DOHH2 (cell line): ENCODE data around the gene PLBD1.

Experiments
- H3F3A ChIP-seq: fragments of 200-600 bp; sonication (generic), shearing (Covaris generic); 2 replicates; pipeline ENCODE4 v1.6.0; 2016; ENCODE audit warnings: antibody characterized with exemption, mild to moderate bottlenecking; ENCODE audit not compliant: control insufficient read depth, insufficient read depth
- H3K27ac ChIP-seq: fragments of 200-600 bp; sonication (generic); 2 replicates; pipeline ENCODE4 v1.5.1; 2014; ENCODE audit warnings: low read depth, mild to moderate bottlenecking, low read length, moderate library complexity
- H3K27me3 ChIP-seq: fragments of 200-600 bp; sonication (generic); 2 replicates; pipeline ENCODE4 v1.6.1; 2014; ENCODE audit warnings: mild to moderate bottlenecking, low read length, mixed read lengths; ENCODE audit not compliant: control insufficient read depth
- H3K36me3 ChIP-seq: fragments of 200-600 bp; sonication (generic); 2 replicates; pipeline ENCODE4 v1.6.1; 2014; ENCODE audit warnings: mild to moderate bottlenecking, low read length, moderate library complexity, mixed read lengths; ENCODE audit not compliant: control insufficient read depth
- H3K4me1 ChIP-seq: fragments of 200-600 bp; sonication (generic); 2 replicates; pipeline ENCODE4 v1.6.1; 2014; ENCODE audit warnings: mild to moderate bottlenecking, low read length, mixed read lengths; ENCODE audit not compliant: control insufficient read depth
- H3K4me2 ChIP-seq: fragments of 200-600 bp; sonication (generic); 2 replicates; pipeline ENCODE4 v1.6.0; 2014; ENCODE audit warnings: mild to moderate bottlenecking, low read length, moderate library complexity
- H3K4me3 ChIP-seq: fragments of 200-600 bp; sonication (generic); 2 replicates; pipeline ENCODE4 v1.5.1; 2014; ENCODE audit warnings: mild to moderate bottlenecking, low read length, mixed read lengths
- H3K79me2 ChIP-seq: fragments of 200-600 bp; sonication (generic); 2 replicates; pipeline ENCODE4 v1.6.1; 2014; ENCODE audit warnings: mild to moderate bottlenecking, low read length, mixed read lengths; ENCODE audit not compliant: control insufficient read depth
- H3K9me2 ChIP-seq: fragments of 200-600 bp; sonication (generic); replicated peaks from 2 replicates; pipeline ENCODE4 v1.6.1; 2014; ENCODE audit warnings: mild to moderate bottlenecking, low read length, mixed read lengths; ENCODE audit not compliant: control insufficient read depth
- H3K9me3 ChIP-seq: fragments of 200-600 bp; sonication (generic); 2 replicates; pipeline ENCODE4 v1.6.1; 2014; ENCODE audit warnings: antibody characterized with exemption, low read length, mixed read lengths; ENCODE audit not compliant: control insufficient read depth, insufficient read depth
- H4K20me1 ChIP-seq: fragments of 200-600 bp; sonication (generic); 2 replicates; pipeline ENCODE4 v1.6.0; 2014; ENCODE audit warnings: low read depth, mild to moderate bottlenecking, antibody characterized with exemption, low read length, moderate library complexity; ENCODE audit not compliant: control insufficient read depth, insufficient read depth
- CTCF ChIP-seq: fragments of 200-600 bp; sonication (generic); IDR thresholded peaks from one replicate; pipeline ENCODE4 v1.5.1; 2014; ENCODE audit warnings: antibody characterized with exemption, mild to moderate bottlenecking, low read depth, low read length; ENCODE audit not compliant: poor library complexity, severe bottlenecking
- EZH2phosphoT487 ChIP-seq: fragments of 200-600 bp; sonication (generic); IDR thresholded peaks from 2 replicates; pipeline ENCODE4 v1.6.1; 2017; ENCODE audit warnings: borderline replicate concordance, mild to moderate bottlenecking, antibody characterized with exemption, low read length, moderate library complexity, mixed read lengths

PLBD1 gene

GRCh38 chr12:14588571-14588970, 20.9 kb upstream of the PLBD1 start:
- no peaks in the 10 kb centered on the region for H3K36me3 ChIP-seq
- no peaks in the 10 kb centered on the region for H3K9me3 ChIP-seq
- no peaks in the 10 kb centered on the region for H3F3A ChIP-seq
- H4K20me1 ChIP-seq = no peaks in the 10 kb centered on the region
- H3K79me2 ChIP-seq = no peaks in the 10 kb centered on the region
- H3K4me2 ChIP-seq = no peak overlapping the region
- H3K9me2 ChIP-seq = no peaks in the 10 kb centered on the region
- no peaks in the 10 kb centered on the region for H3K27me3 ChIP-seq
- TF ChIP-seq CTCF = no peak
- no peak for TF ChIP-seq EZH2phosphoT487
- no peak overlapping the region for H3K4me3 ChIP-seq
- no peak overlapping the region for H3K27ac ChIP-seq
- no peaks in the 10 kb centered on the region for H3K4me1 ChIP-seq

GRCh38 chr12:14578646-14579045, 11.0 kb upstream of the PLBD1 start:
- Histone ChIP-seq H3K79me2 (no peaks in the 10 kb centered on the region), H3K9me3 (no peaks in the 10 kb centered on the region), H3K27ac (no peak overlapping the region), H4K20me1 (no peaks in the 10 kb centered on the region), H3K27me3 (no peaks in the 10 kb centered on the region), H3K4me3 (no peak overlapping the region), H3K9me2 (no peaks in the 10 kb centered on the region), H3K36me3 (no peaks in the 10 kb centered on the region), H3K4me2 (no peak overlapping the region), H3K4me1 (peaks cover 46% of the 10 kb centered on the region), H3F3A (peaks cover 20% of the 10 kb centered on the region)
- TF ChIP-seq CTCF (no peak), EZH2phosphoT487 (no peak)

GRCh38 chr12:14577344-14577743, 9.7 kb upstream of the PLBD1 start:
- H4K20me1 ChIP-seq = no peaks in the 10 kb centered on the region
- no peak for TF ChIP-seq EZH2phosphoT487
- peak overlapping the region; percentile 49 for H3K4me3 ChIP-seq
- H3K9me3 ChIP-seq = no peaks in the 10 kb centered on the region
- no peaks in the 10 kb centered on the region for H3K79me2 ChIP-seq
- H3F3A ChIP-seq = peaks cover 20% of the 10 kb centered on the region
- H3K27me3 ChIP-seq = no peaks in the 10 kb centered on the region
- peak overlapping the region; percentile 62 for H3K4me2 ChIP-seq
- peaks cover 46% of the 10 kb centered on the region for H3K4me1 ChIP-seq
- H3K9me2 ChIP-seq = no peaks in the 10 kb centered on the region
- H3K36me3 ChIP-seq = no peaks in the 10 kb centered on the region
- peak overlapping the region; percentile 79 for H3K27ac ChIP-seq

- Histone ChIP-seq H3K9me2 (no peaks in the 10 kb centered on the region), H3F3A (peaks cover 20% of the 10 kb centered on the region), H3K36me3 (no peaks in the 10 kb centered on the region), H3K9me3 (no peaks in the 10 kb centered on the region), H3K4me3 (peak overlapping the region; percentile 49), H3K4me1 (peaks cover 46% of the 10 kb centered on the region), H3K27ac (peak overlapping the region; percentile 79), H3K79me2 (no peaks in the 10 kb centered on the region), H3K4me2 (peak overlapping the region; percentile 62), H4K20me1 (no peaks in the 10 kb centered on the region), H3K27me3 (no peaks in the 10 kb centered on the region)
- TF ChIP-seq EZH2phosphoT487 (no peak), CTCF (no peak)
Observed at GRCh38 chr12:14576896-14577295, 9.2 kb upstream of the PLBD1 start.
